Measurements from ENCODE around the gene ZNF497.

ZNF497 gene

DNA sequence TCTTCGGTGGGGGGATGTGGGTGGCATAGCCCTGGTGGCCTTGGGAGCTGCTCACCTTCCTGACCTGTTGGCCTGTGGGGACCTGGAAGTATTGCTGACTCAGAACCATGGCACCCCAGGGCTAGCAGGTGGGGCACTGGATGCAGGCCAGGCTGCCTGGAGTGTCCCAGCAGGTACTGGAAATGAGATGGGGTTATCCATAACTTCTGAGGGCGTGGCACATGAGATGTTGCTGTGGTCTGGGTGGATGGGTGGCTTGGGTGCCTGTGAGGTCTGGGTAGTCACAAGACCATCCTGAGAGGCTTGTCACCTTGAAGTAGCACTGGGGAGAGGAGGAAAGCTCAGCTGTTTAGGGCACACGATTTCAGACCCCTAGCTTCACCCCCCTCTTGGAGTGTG lies 32.3 kb upstream of the ZNF497 start:
- ATAC-seq = no peak
- TF ChIP-seq OSR1 (CRISPR knock-in tag; IDR thresholded peaks at IDR 0.05) = no peak
- TF ChIP-seq CSDC2 (CRISPR knock-in tag; IDR thresholded peaks at IDR 0.05) = no peak
- TF ChIP-seq, protein P1, sequence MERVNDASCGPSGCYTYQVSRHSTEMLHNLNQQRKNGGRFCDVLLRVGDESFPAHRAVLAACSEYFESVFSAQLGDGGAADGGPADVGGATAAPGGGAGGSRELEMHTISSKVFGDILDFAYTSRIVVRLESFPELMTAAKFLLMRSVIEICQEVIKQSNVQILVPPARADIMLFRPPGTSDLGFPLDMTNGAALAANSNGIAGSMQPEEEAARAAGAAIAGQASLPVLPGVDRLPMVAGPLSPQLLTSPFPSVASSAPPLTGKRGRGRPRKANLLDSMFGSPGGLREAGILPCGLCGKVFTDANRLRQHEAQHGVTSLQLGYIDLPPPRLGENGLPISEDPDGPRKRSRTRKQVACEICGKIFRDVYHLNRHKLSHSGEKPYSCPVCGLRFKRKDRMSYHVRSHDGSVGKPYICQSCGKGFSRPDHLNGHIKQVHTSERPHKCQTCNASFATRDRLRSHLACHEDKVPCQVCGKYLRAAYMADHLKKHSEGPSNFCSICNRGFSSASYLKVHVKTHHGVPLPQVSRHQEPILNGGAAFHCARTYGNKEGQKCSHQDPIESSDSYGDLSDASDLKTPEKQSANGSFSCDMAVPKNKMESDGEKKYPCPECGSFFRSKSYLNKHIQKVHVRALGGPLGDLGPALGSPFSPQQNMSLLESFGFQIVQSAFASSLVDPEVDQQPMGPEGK (CRISPR knock-in tag; IDR thresholded peaks at IDR 0.05; ENCODE audit: borderline replicate concordance) = no peak
- no peak for TF ChIP-seq TCF4 (CRISPR knock-in tag; IDR thresholded peaks at IDR 0.05; ENCODE audit: borderline replicate concordance)
- no peak for TF ChIP-seq ZNF8 (CRISPR knock-in tag; IDR thresholded peaks at IDR 0.05)
- no peak for TF ChIP-seq GLIS3 (CRISPR knock-in tag; IDR thresholded peaks at IDR 0.05)
- TF ChIP-seq, protein P2, sequence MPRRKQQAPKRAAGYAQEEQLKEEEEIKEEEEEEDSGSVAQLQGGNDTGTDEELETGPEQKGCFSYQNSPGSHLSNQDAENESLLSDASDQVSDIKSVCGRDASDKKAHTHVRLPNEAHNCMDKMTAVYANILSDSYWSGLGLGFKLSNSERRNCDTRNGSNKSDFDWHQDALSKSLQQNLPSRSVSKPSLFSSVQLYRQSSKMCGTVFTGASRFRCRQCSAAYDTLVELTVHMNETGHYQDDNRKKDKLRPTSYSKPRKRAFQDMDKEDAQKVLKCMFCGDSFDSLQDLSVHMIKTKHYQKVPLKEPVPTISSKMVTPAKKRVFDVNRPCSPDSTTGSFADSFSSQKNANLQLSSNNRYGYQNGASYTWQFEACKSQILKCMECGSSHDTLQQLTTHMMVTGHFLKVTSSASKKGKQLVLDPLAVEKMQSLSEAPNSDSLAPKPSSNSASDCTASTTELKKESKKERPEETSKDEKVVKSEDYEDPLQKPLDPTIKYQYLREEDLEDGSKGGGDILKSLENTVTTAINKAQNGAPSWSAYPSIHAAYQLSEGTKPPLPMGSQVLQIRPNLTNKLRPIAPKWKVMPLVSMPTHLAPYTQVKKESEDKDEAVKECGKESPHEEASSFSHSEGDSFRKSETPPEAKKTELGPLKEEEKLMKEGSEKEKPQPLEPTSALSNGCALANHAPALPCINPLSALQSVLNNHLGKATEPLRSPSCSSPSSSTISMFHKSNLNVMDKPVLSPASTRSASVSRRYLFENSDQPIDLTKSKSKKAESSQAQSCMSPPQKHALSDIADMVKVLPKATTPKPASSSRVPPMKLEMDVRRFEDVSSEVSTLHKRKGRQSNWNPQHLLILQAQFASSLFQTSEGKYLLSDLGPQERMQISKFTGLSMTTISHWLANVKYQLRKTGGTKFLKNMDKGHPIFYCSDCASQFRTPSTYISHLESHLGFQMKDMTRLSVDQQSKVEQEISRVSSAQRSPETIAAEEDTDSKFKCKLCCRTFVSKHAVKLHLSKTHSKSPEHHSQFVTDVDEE (CRISPR knock-in tag; IDR thresholded peaks at IDR 0.05) = no peak
- no peak for TF ChIP-seq BACH2 (CRISPR knock-in tag; IDR thresholded peaks at IDR 0.05; ENCODE audit: borderline replicate concordance)
- no peak for TF ChIP-seq PPARA (CRISPR knock-in tag; IDR thresholded peaks at IDR 0.05; ENCODE audit: borderline replicate concordance)
- TF ChIP-seq ZNF70 (CRISPR knock-in tag; IDR thresholded peaks at IDR 0.05) = no peak
- no peak for TF ChIP-seq SNAI2 (CRISPR knock-in tag; IDR thresholded peaks at IDR 0.05)
- TF ChIP-seq ZNF565 (CRISPR knock-in tag; conservative IDR thresholded peaks at IDR 0.05; ENCODE audit: low read depth) = no peak
- TF ChIP-seq ZFP30 (CRISPR knock-in tag; IDR thresholded peaks at IDR 0.05) = no peak
- TF ChIP-seq, protein P3, sequence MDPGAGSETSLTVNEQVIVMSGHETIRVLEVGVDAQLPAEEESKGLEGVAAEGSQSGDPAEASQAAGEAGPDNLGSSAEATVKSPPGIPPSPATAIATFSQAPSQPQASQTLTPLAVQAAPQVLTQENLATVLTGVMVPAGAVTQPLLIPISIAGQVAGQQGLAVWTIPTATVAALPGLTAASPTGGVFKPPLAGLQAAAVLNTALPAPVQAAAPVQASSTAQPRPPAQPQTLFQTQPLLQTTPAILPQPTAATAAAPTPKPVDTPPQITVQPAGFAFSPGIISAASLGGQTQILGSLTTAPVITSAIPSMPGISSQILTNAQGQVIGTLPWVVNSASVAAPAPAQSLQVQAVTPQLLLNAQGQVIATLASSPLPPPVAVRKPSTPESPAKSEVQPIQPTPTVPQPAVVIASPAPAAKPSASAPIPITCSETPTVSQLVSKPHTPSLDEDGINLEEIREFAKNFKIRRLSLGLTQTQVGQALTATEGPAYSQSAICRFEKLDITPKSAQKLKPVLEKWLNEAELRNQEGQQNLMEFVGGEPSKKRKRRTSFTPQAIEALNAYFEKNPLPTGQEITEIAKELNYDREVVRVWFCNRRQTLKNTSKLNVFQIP (CRISPR knock-in tag; IDR thresholded peaks at IDR 0.05; ENCODE audit: borderline replicate concordance, low read depth) = no peak
- no peak for TF ChIP-seq RARB (CRISPR knock-in tag; IDR thresholded peaks at IDR 0.05)
- no peak for TF ChIP-seq ZC3H10 (CRISPR knock-in tag; IDR thresholded peaks at IDR 0.05)
- TF ChIP-seq ZFP3 (CRISPR knock-in tag; IDR thresholded peaks at IDR 0.05) = no peak
- TF ChIP-seq, protein P4, sequence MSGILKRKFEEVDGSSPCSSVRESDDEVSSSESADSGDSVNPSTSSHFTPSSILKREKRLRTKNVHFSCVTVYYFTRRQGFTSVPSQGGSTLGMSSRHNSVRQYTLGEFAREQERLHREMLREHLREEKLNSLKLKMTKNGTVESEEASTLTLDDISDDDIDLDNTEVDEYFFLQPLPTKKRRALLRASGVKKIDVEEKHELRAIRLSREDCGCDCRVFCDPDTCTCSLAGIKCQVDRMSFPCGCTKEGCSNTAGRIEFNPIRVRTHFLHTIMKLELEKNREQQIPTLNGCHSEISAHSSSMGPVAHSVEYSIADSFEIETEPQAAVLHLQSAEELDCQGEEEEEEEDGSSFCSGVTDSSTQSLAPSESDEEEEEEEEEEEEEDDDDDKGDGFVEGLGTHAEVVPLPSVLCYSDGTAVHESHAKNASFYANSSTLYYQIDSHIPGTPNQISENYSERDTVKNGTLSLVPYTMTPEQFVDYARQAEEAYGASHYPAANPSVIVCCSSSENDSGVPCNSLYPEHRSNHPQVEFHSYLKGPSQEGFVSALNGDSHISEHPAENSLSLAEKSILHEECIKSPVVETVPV (CRISPR knock-in tag; IDR thresholded peaks at IDR 0.05) = no peak
- TF ChIP-seq ISL1 (CRISPR knock-in tag; IDR thresholded peaks at IDR 0.05) = no peak
- no peak for TF ChIP-seq TOX (CRISPR knock-in tag; IDR thresholded peaks at IDR 0.05; ENCODE audit: borderline replicate concordance)

DNA sequence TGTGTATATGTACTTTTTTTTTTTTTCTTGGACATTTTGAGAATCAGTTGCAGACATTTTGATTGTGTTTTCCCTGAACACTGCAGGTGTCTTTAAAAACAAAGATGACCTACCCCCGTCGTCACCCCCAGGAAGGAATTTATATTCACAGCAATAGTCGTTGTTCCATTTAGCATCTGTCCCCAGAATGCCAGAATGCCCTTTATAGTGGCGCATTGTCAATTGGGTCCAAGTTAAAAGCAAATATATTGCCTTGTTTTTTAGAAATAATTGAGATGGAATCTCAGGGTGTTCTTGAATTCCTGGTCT lies 31.1 kb upstream of the ZNF497 start:
- TF ChIP-seq ISL1 (CRISPR knock-in tag; IDR thresholded peaks at IDR 0.05) (no peak), SNAI2 (CRISPR knock-in tag; IDR thresholded peaks at IDR 0.05) (no peak), ZNF8 (CRISPR knock-in tag; IDR thresholded peaks at IDR 0.05) (no peak), GLIS3 (CRISPR knock-in tag; IDR thresholded peaks at IDR 0.05) (no peak), ESRRG (CRISPR knock-in tag; IDR thresholded peaks at IDR 0.05) (no peak), CSDC2 (CRISPR knock-in tag; IDR thresholded peaks at IDR 0.05) (no peak), ZNF70 (CRISPR knock-in tag; IDR thresholded peaks at IDR 0.05) (no peak), TCF4 (CRISPR knock-in tag; IDR thresholded peaks at IDR 0.05; ENCODE audit: borderline replicate concordance) (no peak), ARNTL (CRISPR knock-in tag; IDR thresholded peaks at IDR 0.05; ENCODE audit: borderline replicate concordance, low read depth) (no peak), RARB (CRISPR knock-in tag; IDR thresholded peaks at IDR 0.05) (no peak), BACH2 (CRISPR knock-in tag; IDR thresholded peaks at IDR 0.05; ENCODE audit: borderline replicate concordance) (no peak), TOX (CRISPR knock-in tag; IDR thresholded peaks at IDR 0.05; ENCODE audit: borderline replicate concordance) (no peak), ZFP30 (CRISPR knock-in tag; IDR thresholded peaks at IDR 0.05) (no peak), PPARA (CRISPR knock-in tag; IDR thresholded peaks at IDR 0.05; ENCODE audit: borderline replicate concordance) (no peak), OSR1 (CRISPR knock-in tag; IDR thresholded peaks at IDR 0.05) (no peak)
- TF ChIP-seq, protein P4 (CRISPR knock-in tag; IDR thresholded peaks at IDR 0.05) = no peak
- TF ChIP-seq, protein P2 (CRISPR knock-in tag; IDR thresholded peaks at IDR 0.05) = no peak
- TF ChIP-seq, protein P1 (CRISPR knock-in tag; IDR thresholded peaks at IDR 0.05; ENCODE audit: borderline replicate concordance) = no peak
- no peak for ATAC-seq

All from SK-N-SH treated with all-trans-retinoic acid at 6 μM for 48 hours (cell line).